A549 (cell line): ENCODE results near the gene BCDIN3D. TPM values are rescaled to one million over a fixed set of nuclear protein-coding genes. Genes with fewer than 3 reads are reported as not detected.

Source experiments
- ATAC-seq, 2 experiments: fragments of 200-7000 bp in 1 of 2; fragments of >200 bp in 1 of 2; cut with Nextera tagmentation in 1 of 2; cut with Tn5 transposase in 1 of 2; 3 replicates each; pipeline versions ENCODE4 v1.8.0 to v1.9.1; 2018 to 2020; ENCODE audit warnings: mild to moderate bottlenecking in 1 of 2, moderate library complexity in 1 of 2
- CTCF ChIA-PET: fragments of 300-600 bp; sonication (Branson Sonifier 250); formaldehyde crosslinking; extraction: SDS; loops from one replicate; lab custom pipeline; 2021; ENCODE audit warnings: antibody characterized with exemption, inconsistent platforms; lab: Yijun Ruan, JAX
- POLR2A ChIA-PET: fragments of 350-600 bp; formaldehyde crosslinking; extraction: SDS; loops from one replicate; lab custom pipeline; 2021; ENCODE audit warnings: antibody characterized with exemption, inconsistent platforms; lab: Yijun Ruan, JAX
- DNase-seq, 2 experiments: peaks; one replicate each; pipeline versions ENCODE4 v3.0.0 to v3.0.0-alpha.2; 2011 to 2016; ENCODE audit warnings: low read depth in 1 of 2, low spot score in 1 of 2
- FAIRE-seq: peaks from 2 replicates; lab custom pipeline; 2011; peaks lifted over from hg19 to GRCh38; lab: Jason Lieb, UNC
- H3K27ac ChIP-seq, 2 experiments: fragments of >200 bp; sonication (Bioruptor Twin); formaldehyde crosslinking; 3 replicates each; pipeline ENCODE4 v1.5.1; 2016 to 2017
- H3K4me1 ChIP-seq: fragments of >200 bp; sonication (Bioruptor Twin); formaldehyde crosslinking; 3 replicates; pipeline ENCODE4 v1.6.1; 2016
- H3K4me2 ChIP-seq: fragments of >200 bp; sonication (Bioruptor Twin); formaldehyde crosslinking; 3 replicates; pipeline ENCODE4 v1.6.1; 2016
- H3K4me3 ChIP-seq: fragments of >200 bp; sonication (Bioruptor Twin); formaldehyde crosslinking; 3 replicates; pipeline ENCODE4 v1.5.1; 2016
- H3K9me3 ChIP-seq: fragments of >200 bp; sonication (Bioruptor Twin); formaldehyde crosslinking; 3 replicates; pipeline ENCODE4 v1.6.1; 2016
- BCL3 ChIP-seq: fragments of >200 bp; sonication (Bioruptor Twin); formaldehyde crosslinking; IDR thresholded peaks from 3 replicates; pipeline ENCODE4 v1.6.1; 2016
- CBX8 ChIP-seq: fragments of 200-600 bp; sonication (generic); IDR thresholded peaks from 2 replicates; pipeline ENCODE4 v1.6.1; 2016
- CHD4 ChIP-seq: fragments of 200-600 bp; sonication (generic); IDR thresholded peaks from 2 replicates; pipeline ENCODE4 v1.6.1; 2016; ENCODE audit warnings: antibody characterized with exemption, mild to moderate bottlenecking, borderline replicate concordance
- CTCF ChIP-seq: fragments of >200 bp; sonication (Bioruptor Twin); formaldehyde crosslinking; IDR thresholded peaks from 3 replicates; pipeline ENCODE4 v1.5.1; 2016
- EHF ChIP-seq: fragments of 250-450 bp; sonication (Bioruptor Pico); IDR thresholded peaks from 2 replicates; pipeline ENCODE4 v1.5.0; 2020; ENCODE audit warnings: mild to moderate bottlenecking
- EHMT2 ChIP-seq: fragments of 200-600 bp; sonication (generic); IDR thresholded peaks from 2 replicates; pipeline ENCODE4 v1.6.1; 2016; ENCODE audit warnings: antibody characterized with exemption, low read depth, mild to moderate bottlenecking, moderate library complexity
- ESRRA ChIP-seq: fragments of 150-350 bp; IDR thresholded peaks from 2 replicates; pipeline ENCODE4 v1.6.1; 2014; ENCODE audit warnings: mild to moderate bottlenecking, low read length, borderline replicate concordance
- FOSB ChIP-seq: fragments of 250-450 bp; sonication (Bioruptor Pico); IDR thresholded peaks from 2 replicates; pipeline ENCODE4 v1.5.0; 2020; ENCODE audit warnings: mild to moderate bottlenecking, moderate library complexity
- HDAC2 ChIP-seq: fragments of 200-600 bp; sonication (generic); IDR thresholded peaks from 2 replicates; pipeline ENCODE4 v1.6.1; 2016
- HMGXB4 ChIP-seq: fragments of 250-450 bp; sonication (Bioruptor Pico); IDR thresholded peaks from 2 replicates; pipeline ENCODE4 v1.5.0; 2021; ENCODE audit warnings: mild to moderate bottlenecking, moderate library complexity, borderline replicate concordance
- KDM5A ChIP-seq: fragments of 200-600 bp; sonication (generic); IDR thresholded peaks from 2 replicates; pipeline ENCODE4 v1.6.1; 2016; ENCODE audit warnings: antibody characterized with exemption, mild to moderate bottlenecking
- MAX ChIP-seq: IDR thresholded peaks from 2 replicates; pipeline ENCODE4 v1.6.1; 2012
- MAZ ChIP-seq: fragments of 150-350 bp; IDR thresholded peaks from 2 replicates; pipeline ENCODE4 v1.6.1; 2014; ENCODE audit warnings: antibody characterized with exemption, low read depth, low read length, borderline replicate concordance
- RAD21 ChIP-seq, 2 experiments: fragments of >200 bp in 1 of 2; sonication (Bioruptor Twin) in 1 of 2; formaldehyde crosslinking in 1 of 2; IDR thresholded peaks in 1 of 2; conservative IDR thresholded peaks in 1 of 2; 2 replicates in 1 of 2; 3 replicates in 1 of 2; pipeline ENCODE4 v1.6.1; 2012 to 2018; ENCODE audit warnings: inconsistent platforms in 1 of 2
- RARB ChIP-seq: fragments of 250-450 bp; sonication (Bioruptor Pico); IDR thresholded peaks from 2 replicates; pipeline ENCODE4 v1.8.0; 2021; ENCODE audit warnings: mild to moderate bottlenecking, moderate library complexity
- REST ChIP-seq: fragments of 200-600 bp; sonication (generic); IDR thresholded peaks from 2 replicates; pipeline ENCODE4 v1.6.1; 2016; ENCODE audit warnings: antibody characterized with exemption, mild to moderate bottlenecking, moderate library complexity
- RFX5 ChIP-seq: fragments of 450-650 bp; IDR thresholded peaks from 2 replicates; pipeline ENCODE4 v1.7.1; 2014; ENCODE audit warnings: antibody characterized with exemption, mild to moderate bottlenecking, moderate library complexity
- RNF2 ChIP-seq: fragments of 200-600 bp; sonication (generic); IDR thresholded peaks from 2 replicates; pipeline ENCODE4 v1.6.1; 2016; ENCODE audit warnings: low read depth, mild to moderate bottlenecking, antibody characterized with exemption, moderate library complexity, borderline replicate concordance
- SREBF2 ChIP-seq: fragments of 450-650 bp; IDR thresholded peaks from 2 replicates; pipeline ENCODE4 v1.6.1; 2014; ENCODE audit warnings: mild to moderate bottlenecking, moderate library complexity
- TP53 ChIP-seq: fragments of 250-450 bp; sonication (Bioruptor Pico); IDR thresholded peaks from 2 replicates; pipeline ENCODE4 v1.5.0; 2021; ENCODE audit warnings: mild to moderate bottlenecking, moderate library complexity
- ZC3H11A ChIP-seq: fragments of 450-650 bp; IDR thresholded peaks from 2 replicates; pipeline ENCODE4 v1.6.1; 2014; ENCODE audit warnings: antibody characterized with exemption, mild to moderate bottlenecking
- ZFP36 ChIP-seq: fragments of 450-650 bp; IDR thresholded peaks from 2 replicates; pipeline ENCODE4 v1.6.1; 2014; ENCODE audit warnings: borderline replicate concordance; ENCODE audit not compliant: partially characterized antibody
- ZSCAN20 ChIP-seq: fragments of 250-450 bp; sonication (Bioruptor Pico); IDR thresholded peaks from 2 replicates; pipeline ENCODE4 v1.8.0; 2022; ENCODE audit warnings: mild to moderate bottlenecking, moderate library complexity
- WGBS: methylation state at CpG from one replicate; pipeline ENCODE4 v1.1.6; 2017; ENCODE audit errors: missing lambda C conversion rate; 5-methylcytosine and 5-hydroxymethylcytosine counted together
- polyA minus RNA-seq: library from RNA; depleted of rRNA, polyadenylated mRNA; stranded (reverse); fragments of >200 nt; gene quantifications from 2 replicates; pipeline ENCODE4 v1.2.3, GENCODE V29; 2011; rRNA and poly(A)+ RNA removed
- polyA plus RNA-seq, 4 experiments: library from polyadenylated mRNA; depleted of rRNA in 3 of 4; stranded (reverse); fragments of >200 nt; fragmentation: RNase III in 1 of 4; extraction: RNeasy Plus Mini Kit Qiagen cat#74134 plus additional on column Dnase treatment in 1 of 4; gene quantifications; 2 replicates in 3 of 4; 3 replicates in 1 of 4; pipeline ENCODE4 v1.2.3, GENCODE V29; 2011 to 2017
- TF ChIP-seq, protein P1 (sequence below): fragments of 150-350 bp; IDR thresholded peaks from 2 replicates; pipeline ENCODE4 v1.6.1; 2014; ENCODE audit warnings: low read depth, mild to moderate bottlenecking, low read length
- TF ChIP-seq, protein P2 (sequence below): IDR thresholded peaks from 2 replicates; pipeline ENCODE4 v1.6.1; 2012

Gene BCDIN3D, protein sequence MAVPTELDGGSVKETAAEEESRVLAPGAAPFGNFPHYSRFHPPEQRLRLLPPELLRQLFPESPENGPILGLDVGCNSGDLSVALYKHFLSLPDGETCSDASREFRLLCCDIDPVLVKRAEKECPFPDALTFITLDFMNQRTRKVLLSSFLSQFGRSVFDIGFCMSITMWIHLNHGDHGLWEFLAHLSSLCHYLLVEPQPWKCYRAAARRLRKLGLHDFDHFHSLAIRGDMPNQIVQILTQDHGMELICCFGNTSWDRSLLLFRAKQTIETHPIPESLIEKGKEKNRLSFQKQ
- polyA plus RNA-seq (2011; rRNA removed) (5.8 and 6.9 TPM in 2 replicates), polyA plus RNA-seq (2017; fragmentation: RNase III; extraction: RNeasy Plus Mini Kit Qiagen cat#74134 plus additional on column Dnase treatment) (3.8 to 4.8 TPM (median 4.2 TPM) in 3 replicates), polyA minus RNA-seq (6.4 and 7.7 TPM in 2 replicates)
- 2.0 and 2.6 TPM in 2 replicates for polyA plus RNA-seq (2012; cell fraction: cytosol; rRNA removed)
- polyA plus RNA-seq (2012; cell fraction: nucleus; rRNA removed), result 1.5 and 2.5 TPM in 2 replicates

- CTCF ChIA-PET, result interaction anchor here (0.7 to 1.8 kb wide), 6 partner anchors 9 to 205 kb away, joined by 3 to 9 read pairs (median 3); no protein-coding TSS in a partner anchor
- H3K4me3 ChIP-seq, result peak within 1 kb of the TSS; percentile 86
- peak within 1 kb of the TSS; percentile 78 to 96 for H3K27ac ChIP-seq
- peaks cover 15% of the 10 kb centered on the region for H3K4me1 ChIP-seq
- DNase-seq, result peak; percentile 78 to 94
- ATAC-seq, result peak; percentile 94 to 98
- 2% methylated on average over 54 of the region's 55 CpGs for WGBS
- POLR2A ChIA-PET, result interaction anchor here (0.8 to 2.3 kb wide), 6 partner anchors 14 to 545 kb away, joined by 3 to 18 read pairs (median 4); partner anchors contain the start of genes NCKAP5L and TMBIM6
- FAIRE-seq, result no peak
- H3K4me2 ChIP-seq, result peak within 1 kb of the TSS; percentile 86
- H3K9me3 ChIP-seq, result no peaks in the 10 kb centered on the region
- TF ChIP-seq, protein P1, sequence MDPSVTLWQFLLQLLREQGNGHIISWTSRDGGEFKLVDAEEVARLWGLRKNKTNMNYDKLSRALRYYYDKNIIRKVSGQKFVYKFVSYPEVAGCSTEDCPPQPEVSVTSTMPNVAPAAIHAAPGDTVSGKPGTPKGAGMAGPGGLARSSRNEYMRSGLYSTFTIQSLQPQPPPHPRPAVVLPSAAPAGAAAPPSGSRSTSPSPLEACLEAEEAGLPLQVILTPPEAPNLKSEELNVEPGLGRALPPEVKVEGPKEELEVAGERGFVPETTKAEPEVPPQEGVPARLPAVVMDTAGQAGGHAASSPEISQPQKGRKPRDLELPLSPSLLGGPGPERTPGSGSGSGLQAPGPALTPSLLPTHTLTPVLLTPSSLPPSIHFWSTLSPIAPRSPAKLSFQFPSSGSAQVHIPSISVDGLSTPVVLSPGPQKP, result 0 out of 2 replicates have a peak, but pooled peaks have one; percentile 9
- TF ChIP-seq SREBF2 (no peak), EHF (CRISPR knock-in tag) (no peak), CBX8 (no peak), CTCF (no peak), FOSB (no peak), TP53 (no peak), CHD4 (no peak), KDM5A (no peak), REST (peak; percentile 21; the same call in 1 of the 2 replicates), ZFP36 (no peak), MAZ (0 out of 2 replicates have a peak, but pooled peaks have one; percentile 50), RAD21 (conservative IDR thresholded peaks at IDR 0.05 in 1 of 2, IDR thresholded peaks at IDR 0.05 in 1 of 2) (no peak), ZC3H11A (no peak), RARB (no peak), HDAC2 (no peak), RNF2 (no peak), ESRRA (no peak), ZSCAN20 (CRISPR knock-in tag) (no peak), MAX (peak; percentile 94), BCL3 (peak; percentile 89), HMGXB4 (CRISPR knock-in tag) (no peak), RFX5 (0 out of 2 replicates have a peak, but pooled peaks have one; percentile 33), EHMT2 (no peak)
- TF ChIP-seq, protein P2, sequence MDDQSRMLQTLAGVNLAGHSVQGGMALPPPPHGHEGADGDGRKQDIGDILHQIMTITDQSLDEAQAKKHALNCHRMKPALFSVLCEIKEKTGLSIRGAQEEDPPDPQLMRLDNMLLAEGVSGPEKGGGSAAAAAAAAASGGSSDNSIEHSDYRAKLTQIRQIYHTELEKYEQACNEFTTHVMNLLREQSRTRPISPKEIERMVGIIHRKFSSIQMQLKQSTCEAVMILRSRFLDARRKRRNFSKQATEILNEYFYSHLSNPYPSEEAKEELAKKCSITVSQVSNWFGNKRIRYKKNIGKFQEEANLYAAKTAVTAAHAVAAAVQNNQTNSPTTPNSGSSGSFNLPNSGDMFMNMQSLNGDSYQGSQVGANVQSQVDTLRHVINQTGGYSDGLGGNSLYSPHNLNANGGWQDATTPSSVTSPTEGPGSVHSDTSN, result peak; percentile 65
These were observed at the start of gene BCDIN3D for GRCh38 chr12:49842519-49843352. BCDIN3D (minus strand) TSS chr12:49843106; CDS start chr12:49843087, 19 bp downstream.
